Esophagus squamous epithelium (tissue), 5 donors: ENCODE measurements around the gene CPNE5. TPM values are rescaled to one million over a fixed set of nuclear protein-coding genes. Genes with fewer than 3 reads are reported as not detected.

ENCODE experiments used
- DNase-seq: peaks from one replicate; lab custom pipeline; 2025; lab: John Stamatoyannopoulos, UW
- H3K27ac ChIP-seq, 4 donors: fragments of 200-600 bp; sonication (generic); one replicate each; pipeline ENCODE4 v1.5.1; 2016 to 2019; ENCODE audit warnings: mild to moderate bottlenecking in 1 of 4
- H3K27me3 ChIP-seq, 4 donors: fragments of 200-600 bp; sonication (generic); 1 replicate in 3 of 4; 2 replicates in 1 of 4; pipeline versions ENCODE4 v1.5.1 to v1.6.0; 2017 to 2021; ENCODE audit warnings: antibody characterized with exemption in 1 of 4
- H3K36me3 ChIP-seq, 3 donors: fragments of 200-600 bp; sonication (generic); one replicate each; pipeline ENCODE4 v1.5.1; 2016 to 2019
- H3K4me1 ChIP-seq, 3 donors: fragments of 200-600 bp; sonication (generic); one replicate each; pipeline ENCODE4 v1.5.1; 2017 to 2019
- H3K4me3 ChIP-seq, 4 donors: fragments of 200-600 bp; sonication (generic); 1 replicate in 3 of 4; 2 replicates in 1 of 4; pipeline ENCODE4 v1.5.1; 2016 to 2019; ENCODE audit warnings: mild to moderate bottlenecking in 2 of 4, moderate library complexity in 1 of 4
- H3K9me3 ChIP-seq, 3 donors: fragments of 200-600 bp; sonication (generic); one replicate each; pipeline ENCODE4 v1.5.1; 2016 to 2019
- CTCF ChIP-seq, 6 experiments: fragments of 450-650 bp in 4 of 6; fragments of 200-600 bp in 2 of 6; sonication (generic) in 2 of 6; IDR thresholded peaks; one replicate each; pipeline ENCODE4 v1.5.1; 2016 to 2019; ENCODE audit warnings: antibody characterized with exemption in 6 of 6, mild to moderate bottlenecking in 4 of 6, moderate library complexity in 4 of 6
- POLR2A ChIP-seq, 4 donors: fragments of 450-650 bp; IDR thresholded peaks; one replicate each; pipeline ENCODE4 v1.6.1; 2017; ENCODE audit warnings: antibody characterized with exemption in 4 of 4, mild to moderate bottlenecking in 4 of 4, moderate library complexity in 3 of 4
- WGBS, 2 donors: methylation state at CpG; one replicate each; pipeline ENCODE4 v1.1.5; 2018; 5-methylcytosine and 5-hydroxymethylcytosine counted together
- intact Hi-C: fragments of 100-400 bp; cut with DNase I; formaldehyde crosslinking; loops from one replicate; pipeline ENCODE4 v1.15.0; 2022
- total RNA-seq, 4 donors: library from RNA; depleted of rRNA; stranded (reverse); fragments of >200 nt; gene quantifications; one replicate each; pipeline ENCODE4 v1.1.0, GENCODE V29; 2016
- donor health status: DM: yes; HTN: yes; CAD: no.

CPNE5 gene
- total RNA-seq, 4 donors from 2014 or later, result 1.2 to 2.5 (median 1.5) TPM

GRCh38 chr6:36836111-36837021 is 2.9 kb downstream of the CPNE5 start:
- no peaks in the 10 kb centered on the region for H3K9me3 ChIP-seq
- no peak overlapping the region for H3K4me3 ChIP-seq
- no peak for DNase-seq
- H3K27me3 ChIP-seq, result peaks cover 0 to 37% (median 0%) of the 10 kb centered on the region in 4 donors
- TF ChIP-seq POLR2A (IDR thresholded peaks at IDR 0.05), result no peak
- no peak for TF ChIP-seq CTCF (IDR thresholded peaks at IDR 0.05)
- WGBS, 2 donors, result 44% methylated on average over 2 of the region's 3 CpGs; no CpG with 5 or more reads in 1 of the 2 donors
- no peaks in the 10 kb centered on the region for H3K36me3 ChIP-seq
- intact Hi-C loops, result no loop called here
- H3K4me1 ChIP-seq, result peaks cover 18 to 39% (median 19%) of the 10 kb centered on the region in 3 donors
- H3K27ac ChIP-seq, result no peak overlapping the region

DNA sequence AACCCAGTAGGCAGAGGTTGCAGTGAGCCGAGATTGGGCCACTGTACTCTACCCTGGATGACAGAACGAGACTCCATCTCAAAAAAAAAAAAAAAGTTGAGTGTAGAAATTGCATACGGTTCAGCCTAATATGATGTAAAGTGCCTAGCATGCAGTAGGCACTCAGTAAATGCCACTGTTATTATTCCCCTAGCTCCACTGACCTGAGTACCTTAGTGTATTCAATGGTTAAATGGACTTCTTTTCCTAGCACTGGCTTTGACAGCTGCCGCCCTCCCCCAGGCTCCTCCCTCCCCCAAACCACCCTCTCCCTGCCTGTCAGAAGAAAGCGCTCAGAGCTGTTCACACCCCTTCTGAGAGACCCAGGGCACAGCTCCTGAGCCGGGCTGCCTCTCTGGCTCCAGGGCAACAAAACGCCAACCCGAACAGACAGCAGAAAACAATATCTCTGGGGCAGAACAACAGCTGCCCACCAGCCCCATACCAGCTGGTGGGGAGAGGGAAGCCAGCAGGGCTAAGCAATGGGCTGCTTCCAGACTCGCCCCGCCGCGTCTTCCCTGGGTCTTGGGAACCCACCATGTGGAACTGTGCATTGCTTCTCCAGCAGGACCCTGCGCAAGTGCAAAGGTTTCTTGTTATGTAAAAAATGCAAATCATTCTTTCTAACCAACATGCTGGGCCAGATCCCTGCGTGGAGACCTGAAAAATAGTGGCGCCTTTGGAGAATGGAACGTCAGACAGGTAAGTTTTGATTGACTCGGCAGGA is 4.5 kb downstream of the CPNE5 start:
- TF ChIP-seq CTCF (IDR thresholded peaks at IDR 0.05), result no peak
- H3K4me1 ChIP-seq, result peaks cover 2 to 38% (median 18%) of the 10 kb centered on the region in 3 donors
- no peak for DNase-seq
- intact Hi-C loops, result no loop called here
- H3K36me3 ChIP-seq, result no peaks in the 10 kb centered on the region
- WGBS, 2 donors, result 42 to 54% methylated on average over 8 to 14 of the region's 17 CpGs
- H3K4me3 ChIP-seq, result no peak overlapping the region
- no peak overlapping the region for H3K27ac ChIP-seq
- H3K9me3 ChIP-seq, result no peaks in the 10 kb centered on the region
- peaks cover 0 to 23% (median 0%) of the 10 kb centered on the region in 4 donors for H3K27me3 ChIP-seq

- H3K4me1 ChIP-seq, result peaks cover 3 to 41% (median 12%) of the 10 kb centered on the region in 3 donors
- H3K27me3 ChIP-seq, result peaks cover 0 to 8% (median 0%) of the 10 kb centered on the region in 4 donors
- no peaks in the 10 kb centered on the region for H3K9me3 ChIP-seq
- no peak for TF ChIP-seq POLR2A (IDR thresholded peaks at IDR 0.05)
- TF ChIP-seq CTCF (IDR thresholded peaks at IDR 0.05), result no peak
- no peaks in the 10 kb centered on the region for H3K36me3 ChIP-seq
- WGBS, 2 donors, result 78 to 80% methylated on average over 7 of the region's 7 CpGs
- intact Hi-C loops, result no loop called here
- no peak overlapping the region for H3K27ac ChIP-seq
- DNase-seq, result no peak
- H3K4me3 ChIP-seq, result no peak overlapping the region
These were observed 6.0 kb downstream of the CPNE5 start for GRCh38 chr6:36833182-36833789.

DNA sequence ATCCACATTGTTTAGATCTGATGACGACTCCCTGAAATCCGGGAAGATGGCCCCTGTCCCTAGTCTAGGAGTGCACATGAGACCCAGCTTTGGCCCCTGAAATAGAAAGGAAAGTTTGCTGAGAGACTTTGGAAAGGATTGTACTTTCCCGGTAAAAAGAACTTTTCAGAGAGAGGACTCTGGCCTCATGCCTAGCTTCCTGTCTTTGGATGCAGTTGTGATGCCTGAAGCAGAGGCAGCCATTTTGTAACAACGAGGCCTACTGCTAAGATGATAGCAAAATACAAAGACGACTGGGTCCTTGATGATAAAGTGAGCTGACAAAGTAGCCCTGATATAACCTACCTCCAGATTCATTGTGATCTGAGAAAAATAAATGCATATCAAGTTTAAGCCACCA is 6.9 kb downstream of the CPNE5 start:
- H3K4me1 ChIP-seq, result peaks cover 11 to 51% (median 19%) of the 10 kb centered on the region in 3 donors
- no peaks in the 10 kb centered on the region for H3K9me3 ChIP-seq
- TF ChIP-seq POLR2A (IDR thresholded peaks at IDR 0.05) (no peak), CTCF (IDR thresholded peaks at IDR 0.05) (no peak)
- 90 to 93% methylated on average over 5 of the region's 5 CpGs for WGBS, 2 donors
- no peak for DNase-seq
- no peak overlapping the region for H3K27ac ChIP-seq
- H3K36me3 ChIP-seq, result no peaks in the 10 kb centered on the region
- intact Hi-C loops, result no loop called here
- no peak overlapping the region for H3K4me3 ChIP-seq
- H3K27me3 ChIP-seq, result no peaks in the 10 kb centered on the region
